Cardiac muscle cell (in vitro differentiated cells and primary cell): ENCODE measurements around the gene SLC25A51. TPM values are rescaled to one million over a fixed set of nuclear protein-coding genes. Genes with fewer than 3 reads are reported as not detected.

Experiments
- DNase-seq, 2 donors: peaks; one replicate each; pipeline versions ENCODE4 v3.0.0 to v3.0.0-alpha.2; 2010 to 2017; ENCODE audit warnings: low read depth in 1 of 2, low spot score in 1 of 2
- H3K27ac ChIP-seq: fragments of 200-600 bp; sonication (generic); 2 replicates; pipeline ENCODE4 v1.5.1; 2016
- H3K27me3 ChIP-seq: fragments of 200-600 bp; sonication (generic); 2 replicates; pipeline ENCODE4 v1.6.0; 2016; ENCODE audit warnings: control low read depth
- H3K36me3 ChIP-seq: fragments of 200-600 bp; sonication (generic); 2 replicates; pipeline ENCODE4 v1.5.1; 2016; ENCODE audit warnings: control low read depth
- H3K4me1 ChIP-seq: fragments of 200-600 bp; sonication (generic); 2 replicates; pipeline ENCODE4 v1.8.1; 2017; ENCODE audit warnings: low read depth, mild to moderate bottlenecking, mixed run types
- H3K4me3 ChIP-seq: fragments of 200-600 bp; sonication (generic); 2 replicates; pipeline ENCODE4 v1.5.1; 2016; ENCODE audit warnings: mild to moderate bottlenecking
- H3K9me3 ChIP-seq: fragments of 200-600 bp; sonication (generic); 2 replicates; pipeline ENCODE4 v1.5.1; 2017; ENCODE audit warnings: low read depth, mild to moderate bottlenecking, control low read depth
- polyA plus RNA-seq: library from polyadenylated mRNA; unstranded; fragments of >200 nt; fragmentation: Nextera tagmentation; extraction: Ambion mirVana; gene quantifications from 2 replicates; pipeline ENCODE4 v1.2.1, GENCODE V29; 2016
- total RNA-seq: library from RNA; depleted of rRNA; stranded (reverse); fragments of >200 nt; gene quantifications from 2 replicates; pipeline ENCODE4 v1.2.3, GENCODE V29; 2016
- TF ChIP-seq, protein P1 (sequence below): IDR thresholded peaks from 2 replicates; pipeline ENCODE4 v1.5.1; 2012; ENCODE audit warnings: low read depth, mild to moderate bottlenecking, low read length

Gene SLC25A51
- total and polyA plus RNA-seq, 2 experiments from 2014 or later: 14.1 to 21.1 TPM

- Histone ChIP-seq H3K4me3 (no peak overlapping the region), H3K4me1 (peaks cover 21% of the 10 kb centered on the region), H3K36me3 (no peaks in the 10 kb centered on the region), H3K9me3 (no peaks in the 10 kb centered on the region), H3K27me3 (no peaks in the 10 kb centered on the region), H3K27ac (no peak overlapping the region)
- DNase-seq: no peak
- TF ChIP-seq, protein P1, sequence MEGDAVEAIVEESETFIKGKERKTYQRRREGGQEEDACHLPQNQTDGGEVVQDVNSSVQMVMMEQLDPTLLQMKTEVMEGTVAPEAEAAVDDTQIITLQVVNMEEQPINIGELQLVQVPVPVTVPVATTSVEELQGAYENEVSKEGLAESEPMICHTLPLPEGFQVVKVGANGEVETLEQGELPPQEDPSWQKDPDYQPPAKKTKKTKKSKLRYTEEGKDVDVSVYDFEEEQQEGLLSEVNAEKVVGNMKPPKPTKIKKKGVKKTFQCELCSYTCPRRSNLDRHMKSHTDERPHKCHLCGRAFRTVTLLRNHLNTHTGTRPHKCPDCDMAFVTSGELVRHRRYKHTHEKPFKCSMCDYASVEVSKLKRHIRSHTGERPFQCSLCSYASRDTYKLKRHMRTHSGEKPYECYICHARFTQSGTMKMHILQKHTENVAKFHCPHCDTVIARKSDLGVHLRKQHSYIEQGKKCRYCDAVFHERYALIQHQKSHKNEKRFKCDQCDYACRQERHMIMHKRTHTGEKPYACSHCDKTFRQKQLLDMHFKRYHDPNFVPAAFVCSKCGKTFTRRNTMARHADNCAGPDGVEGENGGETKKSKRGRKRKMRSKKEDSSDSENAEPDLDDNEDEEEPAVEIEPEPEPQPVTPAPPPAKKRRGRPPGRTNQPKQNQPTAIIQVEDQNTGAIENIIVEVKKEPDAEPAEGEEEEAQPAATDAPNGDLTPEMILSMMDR: no peak
These were observed 20.6 kb upstream of the SLC25A51 start for GRCh38 chr9:37924538-37924937.

- Histone ChIP-seq H3K4me1 (peaks cover 21% of the 10 kb centered on the region), H3K27ac (no peak overlapping the region)
- TF ChIP-seq, protein P1: no peak
These were observed 20.0 kb upstream of the SLC25A51 start for GRCh38 chr9:37923796-37924427.

DNA sequence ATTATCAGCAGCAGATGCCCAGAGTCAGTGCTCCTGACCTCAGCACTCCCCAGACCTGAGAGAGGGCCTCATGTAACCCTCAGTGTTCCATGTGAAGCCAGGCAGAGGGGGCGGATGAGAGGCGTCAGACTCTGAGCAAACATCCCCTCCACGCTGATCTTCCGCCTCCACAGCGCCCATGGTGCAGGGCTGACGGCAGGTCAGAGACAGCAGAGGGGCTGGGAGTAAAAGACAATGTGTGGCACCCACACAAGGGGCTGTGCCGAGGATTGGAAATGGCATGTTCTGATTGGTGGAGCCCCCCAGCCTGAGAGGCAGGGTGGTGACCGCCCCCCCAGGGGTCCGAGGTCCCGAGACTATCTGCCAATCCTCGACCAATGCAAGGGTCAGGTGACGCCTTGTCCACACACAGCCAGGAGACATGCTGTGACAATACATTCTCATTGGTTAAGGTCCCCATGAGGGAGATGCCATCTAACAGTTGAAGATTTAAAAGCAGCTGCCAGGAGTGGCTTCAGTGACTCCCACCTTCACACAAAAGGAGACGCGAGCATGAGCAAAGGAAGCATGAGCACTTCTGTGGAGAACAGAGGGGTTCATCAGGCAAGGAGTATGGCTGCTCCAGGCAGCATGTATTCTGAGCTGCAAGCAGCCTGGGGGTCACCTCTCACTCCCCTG lies 19.3 kb upstream of the SLC25A51 start:
- Histone ChIP-seq H3K27me3 (no peaks in the 10 kb centered on the region), H3K4me3 (no peak overlapping the region), H3K36me3 (no peaks in the 10 kb centered on the region), H3K9me3 (no peaks in the 10 kb centered on the region), H3K4me1 (peaks cover 21% of the 10 kb centered on the region), H3K27ac (no peak overlapping the region)
- no peak for DNase-seq
- TF ChIP-seq, protein P1: no peak

More at GRCh38 chr9:37923796-37924427, 20.0 kb upstream of the SLC25A51 start:
- H3K36me3 ChIP-seq: no peaks in the 10 kb centered on the region
- DNase-seq: no peak
- H3K27me3 ChIP-seq: no peaks in the 10 kb centered on the region
- no peaks in the 10 kb centered on the region for H3K9me3 ChIP-seq
- H3K4me3 ChIP-seq: no peak overlapping the region

- H3K4me1 ChIP-seq: peaks cover 17% of the 10 kb centered on the region
- TF ChIP-seq, protein P1: no peak
- no peaks in the 10 kb centered on the region for H3K9me3 ChIP-seq
- DNase-seq: no peak
- peak overlapping the region; percentile 6 for H3K27ac ChIP-seq
- H3K4me3 ChIP-seq: no peak overlapping the region
- H3K36me3 ChIP-seq: no peaks in the 10 kb centered on the region
- H3K27me3 ChIP-seq: no peaks in the 10 kb centered on the region
These were observed 18.6 kb upstream of the SLC25A51 start for GRCh38 chr9:37922363-37923117.

DNA sequence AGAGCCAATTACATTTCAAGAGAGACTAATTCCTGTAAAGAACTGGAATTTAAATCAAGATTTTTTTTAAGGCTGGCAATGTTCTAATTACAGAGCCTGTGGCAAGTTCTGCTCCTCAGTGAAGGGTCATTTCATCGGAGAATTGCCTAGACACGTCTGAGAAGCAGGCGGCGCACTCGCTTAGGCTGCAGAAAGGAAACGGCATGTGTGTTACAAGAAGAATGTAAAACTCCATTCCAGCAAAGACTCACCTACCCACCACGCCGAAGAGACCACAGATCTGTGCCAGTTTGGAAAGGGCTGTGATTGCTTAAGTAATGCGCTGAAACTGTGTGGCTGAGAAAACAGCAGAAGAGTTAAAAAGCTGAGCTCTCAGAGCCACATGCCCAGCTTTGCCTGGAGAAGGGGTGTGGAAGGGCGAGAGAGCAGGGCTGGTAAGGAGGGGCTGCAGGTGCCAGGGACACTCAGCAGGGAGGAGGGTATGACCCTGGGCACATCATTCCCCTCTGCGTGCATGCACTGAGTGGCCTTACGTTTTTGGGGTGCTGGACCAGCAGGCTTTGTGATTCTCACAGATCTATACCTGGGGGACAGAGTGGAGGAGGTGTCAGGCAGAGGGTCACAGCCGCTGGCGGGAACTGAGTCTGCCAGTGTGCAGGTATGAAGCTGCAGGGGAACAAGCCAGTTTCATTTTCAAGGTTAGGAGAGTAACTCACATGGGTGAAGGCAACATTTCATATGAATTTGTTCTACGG lies 17.8 kb upstream of the SLC25A51 start:
- Histone ChIP-seq H3K36me3 (peaks cover 2% of the 10 kb centered on the region), H3K27ac (no peak overlapping the region), H3K4me3 (no peak overlapping the region), H3K4me1 (peaks cover 17% of the 10 kb centered on the region), H3K27me3 (no peaks in the 10 kb centered on the region), H3K9me3 (no peaks in the 10 kb centered on the region)
- TF ChIP-seq, protein P1: no peak
- DNase-seq: no peak
